ENCODE results near the gene ATP2A3.
"Not testable (repeated sequence)": the region's sequence is repeated elsewhere in the genome, so short reads cannot be mapped to it uniquely, and the experiment has no call there.

ATP2A3 gene

GRCh38 chr17:4001048-4001590, 36.9 kb upstream of the ATP2A3 start:
- TF ChIP-seq, protein P1, sequence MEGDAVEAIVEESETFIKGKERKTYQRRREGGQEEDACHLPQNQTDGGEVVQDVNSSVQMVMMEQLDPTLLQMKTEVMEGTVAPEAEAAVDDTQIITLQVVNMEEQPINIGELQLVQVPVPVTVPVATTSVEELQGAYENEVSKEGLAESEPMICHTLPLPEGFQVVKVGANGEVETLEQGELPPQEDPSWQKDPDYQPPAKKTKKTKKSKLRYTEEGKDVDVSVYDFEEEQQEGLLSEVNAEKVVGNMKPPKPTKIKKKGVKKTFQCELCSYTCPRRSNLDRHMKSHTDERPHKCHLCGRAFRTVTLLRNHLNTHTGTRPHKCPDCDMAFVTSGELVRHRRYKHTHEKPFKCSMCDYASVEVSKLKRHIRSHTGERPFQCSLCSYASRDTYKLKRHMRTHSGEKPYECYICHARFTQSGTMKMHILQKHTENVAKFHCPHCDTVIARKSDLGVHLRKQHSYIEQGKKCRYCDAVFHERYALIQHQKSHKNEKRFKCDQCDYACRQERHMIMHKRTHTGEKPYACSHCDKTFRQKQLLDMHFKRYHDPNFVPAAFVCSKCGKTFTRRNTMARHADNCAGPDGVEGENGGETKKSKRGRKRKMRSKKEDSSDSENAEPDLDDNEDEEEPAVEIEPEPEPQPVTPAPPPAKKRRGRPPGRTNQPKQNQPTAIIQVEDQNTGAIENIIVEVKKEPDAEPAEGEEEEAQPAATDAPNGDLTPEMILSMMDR (conservative IDR thresholded peaks at IDR 0.05; ENCODE audit: low read depth, low read length), result no peak
- H3K4me3 ChIP-seq (ENCODE audit: low read length), result no peak overlapping the region
- no peak for DNase-seq (ENCODE audit: low read depth)

DNA sequence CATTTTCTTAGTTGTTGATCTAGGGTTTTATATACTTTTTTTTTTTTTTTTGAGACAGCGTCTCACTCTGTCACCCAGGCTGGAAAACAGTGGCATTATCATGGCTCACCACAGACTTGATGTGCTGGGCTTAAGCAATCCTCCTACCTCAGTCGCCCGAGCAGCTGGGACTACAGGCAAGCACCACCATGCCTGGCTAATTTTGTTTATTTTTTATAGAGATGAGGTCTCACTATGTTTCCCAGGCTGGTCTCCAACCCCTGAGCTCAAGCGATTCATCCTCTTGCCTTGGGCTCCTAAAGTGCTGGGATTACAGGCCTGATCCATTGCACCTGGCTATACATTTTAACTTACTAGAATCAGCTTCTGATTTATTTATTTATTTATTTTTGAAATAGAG, 34.2 kb upstream of the ATP2A3 start:
- TF ChIP-seq, protein P1 (conservative IDR thresholded peaks at IDR 0.05; ENCODE audit: low read depth, low read length), result no peak
- DNase-seq (ENCODE audit: low read depth), result no peak

GRCh38 chr17:3995067-3995466, 30.8 kb upstream of the ATP2A3 start:
- TF ChIP-seq, protein P1 (conservative IDR thresholded peaks at IDR 0.05; ENCODE audit: low read depth, low read length), result no peak
- H3K4me3 ChIP-seq (ENCODE audit: low read length), result no peak overlapping the region
- no peak for DNase-seq (ENCODE audit: low read depth)

More for the DNA sequence above, 34.2 kb upstream of the ATP2A3 start:
- no peak overlapping the region for H3K4me3 ChIP-seq (ENCODE audit: low read length)

GRCh38 chr17:3994221-3994576, 30.0 kb upstream of the ATP2A3 start:
- TF ChIP-seq, protein P1 (conservative IDR thresholded peaks at IDR 0.05; ENCODE audit: low read depth, low read length), result no peak
- no peak for DNase-seq (ENCODE audit: low read depth)
- no peak overlapping the region for H3K4me3 ChIP-seq (ENCODE audit: low read length)

GRCh38 chr17:3993493-3994220, 29.4 kb upstream of the ATP2A3 start:
- DNase-seq (ENCODE audit: low read depth), result no peak
- TF ChIP-seq, protein P1 (conservative IDR thresholded peaks at IDR 0.05; ENCODE audit: low read depth, low read length), result no peak
- no peak overlapping the region for H3K4me3 ChIP-seq (ENCODE audit: low read length)

DNA sequence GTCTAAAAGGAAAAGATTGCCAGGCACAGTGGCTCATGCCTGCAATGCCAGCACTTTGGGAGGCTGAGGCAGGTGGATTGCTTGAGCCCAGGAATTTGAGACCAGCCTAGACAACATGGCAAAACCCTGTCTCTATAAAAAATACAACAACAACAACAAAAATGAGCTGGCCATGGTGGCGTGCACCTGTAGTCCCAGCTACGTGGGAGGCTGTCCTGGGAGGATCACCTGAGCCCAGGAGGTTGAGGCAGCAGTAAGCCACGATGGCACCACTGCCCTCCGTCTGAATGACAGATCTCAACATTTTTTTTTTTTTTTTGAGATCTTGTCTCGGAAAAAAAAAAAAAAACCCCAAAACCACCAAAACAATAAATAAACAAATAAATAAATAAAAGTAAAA, 28.1 kb upstream of the ATP2A3 start:
- TF ChIP-seq, protein P1 (conservative IDR thresholded peaks at IDR 0.05; ENCODE audit: low read depth, low read length), result no peak
- DNase-seq (ENCODE audit: low read depth), result no peak
- no peak overlapping the region for H3K4me3 ChIP-seq (ENCODE audit: low read length)

GRCh38 chr17:3991699-3992098, 27.5 kb upstream of the ATP2A3 start:
- H3K4me3 ChIP-seq (ENCODE audit: low read length); DNase-seq (ENCODE audit: low read depth): not testable (repeated sequence)

Measured in retinal pigment epithelial cell (primary cell).